Cardiac fibroblast (primary cell): ENCODE results near the gene DUS1L.

Source experiments
- DNase-seq, 2 donors: peaks; one replicate each; pipeline versions ENCODE4 v3.0.0 to v3.0.0-alpha.2; 2010; ENCODE audit warnings: low read depth in 2 of 2
- H3K4me3 ChIP-seq, 2 donors: replicated peaks in 1 of 2; 1 replicate in 1 of 2; 2 replicates in 1 of 2; pipeline ENCODE4 v1.5.1; 2011; ENCODE audit warnings: low read depth in 2 of 2, low read length in 2 of 2, mild to moderate bottlenecking in 2 of 2, moderate library complexity in 1 of 2
- TF ChIP-seq, protein P1 (sequence below): IDR thresholded peaks from one replicate; pipeline ENCODE4 v1.5.1; 2011; ENCODE audit warnings: low read depth, mild to moderate bottlenecking, low read length, inconsistent platforms

The DUS1L gene

GRCh38 chr17:82087961-82088837, 22.6 kb upstream of the DUS1L start:
- TF ChIP-seq, protein P1, sequence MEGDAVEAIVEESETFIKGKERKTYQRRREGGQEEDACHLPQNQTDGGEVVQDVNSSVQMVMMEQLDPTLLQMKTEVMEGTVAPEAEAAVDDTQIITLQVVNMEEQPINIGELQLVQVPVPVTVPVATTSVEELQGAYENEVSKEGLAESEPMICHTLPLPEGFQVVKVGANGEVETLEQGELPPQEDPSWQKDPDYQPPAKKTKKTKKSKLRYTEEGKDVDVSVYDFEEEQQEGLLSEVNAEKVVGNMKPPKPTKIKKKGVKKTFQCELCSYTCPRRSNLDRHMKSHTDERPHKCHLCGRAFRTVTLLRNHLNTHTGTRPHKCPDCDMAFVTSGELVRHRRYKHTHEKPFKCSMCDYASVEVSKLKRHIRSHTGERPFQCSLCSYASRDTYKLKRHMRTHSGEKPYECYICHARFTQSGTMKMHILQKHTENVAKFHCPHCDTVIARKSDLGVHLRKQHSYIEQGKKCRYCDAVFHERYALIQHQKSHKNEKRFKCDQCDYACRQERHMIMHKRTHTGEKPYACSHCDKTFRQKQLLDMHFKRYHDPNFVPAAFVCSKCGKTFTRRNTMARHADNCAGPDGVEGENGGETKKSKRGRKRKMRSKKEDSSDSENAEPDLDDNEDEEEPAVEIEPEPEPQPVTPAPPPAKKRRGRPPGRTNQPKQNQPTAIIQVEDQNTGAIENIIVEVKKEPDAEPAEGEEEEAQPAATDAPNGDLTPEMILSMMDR: no peak
- DNase-seq: no peak
- H3K4me3 ChIP-seq: no peak overlapping the region

DNA sequence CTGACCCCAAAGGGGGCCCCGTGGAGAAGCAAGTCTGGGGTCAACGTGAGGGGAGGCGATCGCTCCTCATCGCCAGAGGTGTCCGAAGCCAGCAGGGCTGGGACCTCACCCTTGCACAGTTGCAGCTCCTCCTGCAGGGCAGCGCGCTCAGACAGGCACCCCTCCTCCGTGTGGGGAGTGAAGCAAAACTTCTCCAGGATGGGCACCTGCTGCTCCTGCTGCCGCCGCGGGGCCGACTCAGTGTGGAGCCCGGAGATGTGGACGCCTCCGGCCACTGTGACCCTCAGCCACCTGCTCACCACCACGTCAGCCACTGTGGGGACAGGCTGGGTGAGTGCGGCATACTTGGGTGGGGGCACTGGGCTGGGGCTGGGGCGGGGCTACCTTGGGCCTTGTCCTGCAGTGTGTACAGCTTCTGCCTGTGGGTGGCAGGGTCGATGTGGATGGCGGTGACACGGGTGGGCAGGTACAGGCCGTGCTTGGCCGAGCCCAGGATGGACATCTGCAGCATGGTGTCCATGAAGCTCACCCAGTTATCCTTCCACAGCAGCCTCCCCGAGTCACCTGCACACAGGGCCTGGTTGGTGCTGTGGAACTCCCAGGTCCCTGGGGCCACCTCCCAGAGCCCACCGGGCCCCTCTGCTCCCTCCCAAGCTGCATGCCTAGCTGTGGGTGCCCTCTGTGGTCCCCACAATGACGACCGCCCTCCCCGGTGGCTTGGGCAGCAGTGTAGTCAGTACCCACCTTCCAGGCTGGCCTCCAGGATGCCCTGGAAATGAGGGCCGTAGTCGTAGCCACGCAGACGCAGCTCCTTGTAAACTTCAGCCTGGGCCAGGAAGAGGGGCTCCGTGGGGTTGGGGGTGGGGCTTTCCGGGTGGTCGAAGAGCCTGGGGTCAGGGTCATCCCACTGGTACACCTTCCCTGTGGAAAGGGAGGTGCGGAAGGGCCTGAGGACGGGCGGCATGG, 21.6 kb upstream of the DUS1L start:
- H3K4me3 ChIP-seq: no peak overlapping the region
- no peak for DNase-seq
- TF ChIP-seq, protein P1: no peak

DNA sequence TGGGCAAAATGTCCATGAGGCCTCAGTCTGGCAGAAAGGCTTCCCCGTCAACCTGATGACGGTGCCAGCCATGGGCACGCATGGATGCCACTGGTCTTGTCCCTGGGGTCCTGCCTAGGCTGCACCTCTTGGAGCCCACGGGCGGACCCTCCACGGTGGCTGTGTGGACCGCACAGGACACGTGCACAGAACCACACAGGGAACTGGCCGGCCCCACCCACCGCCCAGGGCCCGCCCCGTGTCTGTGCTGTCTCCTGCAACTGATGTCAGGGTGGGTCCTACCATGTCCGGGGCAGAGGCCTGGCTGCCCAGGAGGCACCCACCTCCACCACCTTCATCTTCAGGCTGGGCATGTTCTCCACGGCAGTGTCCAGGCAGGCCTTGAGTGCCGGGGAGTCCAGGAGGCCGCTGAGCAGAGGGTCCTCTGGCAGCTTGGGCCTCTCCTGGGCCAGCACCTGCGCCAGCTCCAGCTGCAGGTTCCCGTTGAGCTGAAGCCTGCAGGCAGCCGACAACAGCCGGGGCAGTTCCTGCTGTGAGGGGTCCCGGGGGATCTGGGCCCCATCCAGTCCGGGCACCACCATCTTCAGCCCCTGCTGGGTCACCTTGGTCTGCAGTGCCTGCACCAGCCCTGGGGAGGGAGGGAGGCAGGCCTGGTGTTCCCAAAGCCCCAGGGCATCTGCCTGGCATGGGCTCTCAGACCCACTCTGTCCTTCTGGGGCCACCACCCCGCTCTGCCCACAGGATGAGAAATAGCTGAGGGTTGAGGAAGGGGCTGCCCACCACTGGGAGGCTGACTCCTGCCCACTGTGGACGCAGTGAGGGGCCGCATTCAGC, 20.5 kb upstream of the DUS1L start:
- TF ChIP-seq, protein P1: no peak

GRCh38 chr17:82085031-82085861, 19.6 kb upstream of the DUS1L start:
- TF ChIP-seq, protein P1: no peak
- H3K4me3 ChIP-seq: no peak overlapping the region
- no peak for DNase-seq

More for the DNA sequence above, 20.5 kb upstream of the DUS1L start:
- no peak overlapping the region for H3K4me3 ChIP-seq
- DNase-seq: no peak

- TF ChIP-seq, protein P1: no peak
- H3K4me3 ChIP-seq: no peak overlapping the region
- no peak for DNase-seq
Measured at GRCh38 chr17:82084373-82085030, 18.9 kb upstream of the DUS1L start.
